GM20431 (cell line): Measurements from ENCODE around the gene TRAF6.

Experiments
- in situ Hi-C: fragments of 300-500 bp; cut with MseI, MboI; formaldehyde crosslinking; loops from one replicate; pipeline ENCODE4 v1.15.0; 2020; ENCODE audit warnings: low sequenced_read_pairs; ENCODE audit not compliant: unreplicated experiment

Gene TRAF6

DNA sequence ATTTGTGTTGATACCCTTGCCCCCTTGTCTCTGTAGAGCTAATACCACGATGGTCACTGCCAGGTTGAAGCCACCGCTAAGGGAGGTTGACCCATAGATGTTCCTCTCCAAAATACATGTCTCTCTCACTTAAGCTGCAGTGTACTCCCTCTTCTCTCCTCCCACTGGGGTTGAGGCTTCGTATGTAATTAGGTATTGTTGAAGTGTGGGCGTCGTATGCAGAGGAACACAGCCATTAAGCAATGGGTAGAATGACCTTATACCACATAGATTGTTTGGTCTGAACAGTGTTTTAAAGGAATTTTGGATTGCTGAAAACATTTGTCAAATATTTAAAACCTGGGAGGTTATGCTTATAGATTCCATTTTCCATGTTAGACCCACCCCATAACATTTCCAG, 71.9 kb downstream of the TRAF6 start:
- in situ Hi-C loops: no loop called here

DNA sequence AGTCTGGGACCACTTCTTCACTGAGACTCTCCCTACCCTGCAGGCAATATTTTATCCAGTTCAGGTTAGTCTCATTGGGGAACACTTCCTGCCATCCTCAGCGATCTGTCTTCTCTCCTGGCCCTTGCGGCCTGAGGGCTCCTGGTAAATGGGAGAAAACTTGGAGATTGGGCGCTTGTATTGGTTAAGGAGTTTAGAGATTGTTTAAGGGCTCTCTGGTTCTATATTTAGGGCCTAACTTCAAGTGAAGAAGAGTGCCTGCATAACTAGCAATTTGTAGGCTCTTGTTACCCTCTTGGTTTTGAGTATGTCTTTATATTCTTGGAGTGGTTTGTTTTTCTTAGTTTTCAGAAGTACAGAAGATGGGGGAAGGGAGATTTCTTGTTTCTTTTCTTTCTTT, 72.7 kb downstream of the TRAF6 start:
- in situ Hi-C loops: no loop called here
